ENCODE measurements around the gene ATG7. TPM values are rescaled to one million over a fixed set of nuclear protein-coding genes. Genes with fewer than 3 reads are reported as not detected.
A peak's percentile ranks its signal among the peaks of the same experiment; 100 is the strongest.

Gene ATG7
- total and polyA plus RNA-seq, 2 experiments from 2014 or later, result 18.4 to 38.6 TPM

DNA sequence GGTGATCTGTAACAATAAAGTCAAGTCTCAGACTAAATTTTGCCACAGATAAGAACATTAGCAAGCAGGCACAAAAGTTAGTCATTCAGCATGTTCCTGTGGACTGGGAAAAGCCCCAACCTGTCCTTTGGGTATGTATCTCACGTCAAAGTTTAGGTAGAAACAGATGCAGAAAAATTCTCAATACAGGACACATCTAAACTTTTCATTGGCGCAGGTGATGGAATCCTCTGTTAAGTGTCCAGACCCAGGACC lies 120.6 kb downstream of the ATG7 start:
- Histone ChIP-seq H3K27me3 (no peaks in the 10 kb centered on the region), H3K27ac (peak overlapping the region; percentile 6), H4K20me1 (ENCODE audit: insufficient read depth, poor library complexity, severe bottlenecking) (no peaks in the 10 kb centered on the region), H3K36me3 (replicated peaks; ENCODE audit: insufficient read depth, low read depth) (no peaks in the 10 kb centered on the region), H3K79me2 (no peaks in the 10 kb centered on the region), H3K4me3 (no peak overlapping the region), H3K4me2 (no peak overlapping the region), H3K9me3 (ENCODE audit: low read depth) (no peaks in the 10 kb centered on the region), H3K9me2 (replicated peaks; ENCODE audit: insufficient read depth) (no peaks in the 10 kb centered on the region), H2AFZ (no peak overlapping the region), H3K4me1 (ENCODE audit: insufficient read depth) (peaks cover 17% of the 10 kb centered on the region)
- TF ChIP-seq EZH2 (IDR thresholded peaks at IDR 0.05; ENCODE audit: borderline replicate concordance) (no peak), EZH2phosphoT487 (IDR thresholded peaks at IDR 0.05; ENCODE audit: low read depth, severe bottlenecking, unreplicated experiment) (no peak), CTCF (IDR thresholded peaks at IDR 0.05; ENCODE audit: poor library complexity) (no peak)
- 97% methylated on average over 2 of the region's 2 CpGs for WGBS (ENCODE audit: low lambda C conversion rate, missing lambda C conversion rate)
- DNase-seq (ENCODE audit: low spot score), result no peak

GRCh38 chr3:11393401-11393800 lies 121.2 kb downstream of the ATG7 start:
- H4K20me1 ChIP-seq (ENCODE audit: insufficient read depth, poor library complexity, severe bottlenecking), result no peaks in the 10 kb centered on the region
- no peak overlapping the region for H3K4me2 ChIP-seq
- H3K4me3 ChIP-seq, result no peak overlapping the region
- H3K9me3 ChIP-seq (ENCODE audit: low read depth), result no peaks in the 10 kb centered on the region
- no peak overlapping the region for H2AFZ ChIP-seq
- WGBS (ENCODE audit: low lambda C conversion rate, missing lambda C conversion rate), result 93% methylated on average over 3 of the region's 3 CpGs
- TF ChIP-seq CTCF (IDR thresholded peaks at IDR 0.05; ENCODE audit: poor library complexity), result no peak
- TF ChIP-seq EZH2 (IDR thresholded peaks at IDR 0.05; ENCODE audit: borderline replicate concordance), result no peak
- TF ChIP-seq EZH2phosphoT487 (IDR thresholded peaks at IDR 0.05; ENCODE audit: low read depth, severe bottlenecking, unreplicated experiment), result no peak
- DNase-seq (ENCODE audit: low spot score), result no peak
- H3K27me3 ChIP-seq, result no peaks in the 10 kb centered on the region
- H3K9me2 ChIP-seq (replicated peaks; ENCODE audit: insufficient read depth), result no peaks in the 10 kb centered on the region
- H3K36me3 ChIP-seq (replicated peaks; ENCODE audit: insufficient read depth, low read depth), result no peaks in the 10 kb centered on the region
- H3K79me2 ChIP-seq, result no peaks in the 10 kb centered on the region
- no peak overlapping the region for H3K27ac ChIP-seq
- H3K4me1 ChIP-seq (ENCODE audit: insufficient read depth), result peaks cover 17% of the 10 kb centered on the region

DNA sequence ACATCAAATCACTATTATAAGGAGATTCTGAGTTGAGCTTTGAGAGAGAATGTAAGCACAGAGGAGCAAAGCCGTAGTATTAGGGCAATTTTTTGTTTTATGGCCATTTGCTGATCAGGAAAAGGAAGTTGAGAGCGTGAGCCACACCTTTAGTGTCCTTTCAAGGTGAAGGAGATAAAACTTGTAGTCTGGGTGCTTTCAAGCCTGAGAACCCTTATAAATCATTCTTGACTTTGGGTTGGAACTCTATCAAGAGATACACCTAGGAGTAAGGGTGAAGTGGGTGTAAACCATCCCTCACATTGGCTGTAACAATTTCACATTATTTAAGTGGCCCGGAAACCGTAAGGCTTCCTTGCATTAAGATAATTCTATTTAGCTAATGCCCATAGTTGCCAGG lies 122.2 kb downstream of the ATG7 start:
- Histone ChIP-seq H2AFZ (no peak overlapping the region), H3K4me2 (no peak overlapping the region), H3K4me3 (no peak overlapping the region), H3K36me3 (replicated peaks; ENCODE audit: insufficient read depth, low read depth) (no peaks in the 10 kb centered on the region), H4K20me1 (ENCODE audit: insufficient read depth, poor library complexity, severe bottlenecking) (no peaks in the 10 kb centered on the region), H3K79me2 (no peaks in the 10 kb centered on the region), H3K9me3 (ENCODE audit: low read depth) (no peaks in the 10 kb centered on the region), H3K27ac (no peak overlapping the region), H3K9me2 (replicated peaks; ENCODE audit: insufficient read depth) (no peaks in the 10 kb centered on the region), H3K4me1 (ENCODE audit: insufficient read depth) (peaks cover 17% of the 10 kb centered on the region), H3K27me3 (no peaks in the 10 kb centered on the region)
- WGBS (ENCODE audit: low lambda C conversion rate, missing lambda C conversion rate), result 85% methylated on average over 4 of the region's 4 CpGs
- DNase-seq (ENCODE audit: low spot score), result no peak
- TF ChIP-seq EZH2phosphoT487 (IDR thresholded peaks at IDR 0.05; ENCODE audit: low read depth, severe bottlenecking, unreplicated experiment) (no peak), CTCF (IDR thresholded peaks at IDR 0.05; ENCODE audit: poor library complexity) (no peak), EZH2 (IDR thresholded peaks at IDR 0.05; ENCODE audit: borderline replicate concordance) (no peak)

DNA sequence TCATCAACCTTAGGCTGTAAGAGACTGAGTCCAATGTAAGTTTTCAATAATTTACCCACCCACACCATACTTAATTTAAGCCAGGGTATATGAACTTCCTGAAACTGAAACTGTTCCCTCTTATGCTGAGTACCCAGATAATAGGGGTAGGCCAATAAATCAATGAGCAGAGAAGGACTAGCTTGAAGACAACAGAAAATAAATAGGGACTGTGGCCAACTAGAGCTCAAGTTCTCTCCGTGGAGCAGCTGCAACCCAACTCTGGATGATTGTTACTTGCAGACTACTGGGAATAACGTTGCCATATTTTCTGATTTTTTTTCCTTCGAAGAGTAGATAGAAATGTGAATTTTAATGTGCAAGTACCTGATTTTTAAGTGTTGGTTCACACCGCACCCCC lies 128.0 kb downstream of the ATG7 start:
- no peaks in the 10 kb centered on the region for H4K20me1 ChIP-seq (ENCODE audit: insufficient read depth, poor library complexity, severe bottlenecking)
- H3K27ac ChIP-seq, result no peak overlapping the region
- H3K9me3 ChIP-seq (ENCODE audit: low read depth), result no peaks in the 10 kb centered on the region
- H3K4me3 ChIP-seq, result no peak overlapping the region
- H3K27me3 ChIP-seq, result no peaks in the 10 kb centered on the region
- no peak for DNase-seq (ENCODE audit: low spot score)
- no peak overlapping the region for H3K4me2 ChIP-seq
- H3K36me3 ChIP-seq (replicated peaks; ENCODE audit: insufficient read depth, low read depth), result no peaks in the 10 kb centered on the region
- H2AFZ ChIP-seq, result no peak overlapping the region
- H3K79me2 ChIP-seq, result no peaks in the 10 kb centered on the region
- no peaks in the 10 kb centered on the region for H3K4me1 ChIP-seq (ENCODE audit: insufficient read depth)
- TF ChIP-seq CTCF (IDR thresholded peaks at IDR 0.05; ENCODE audit: poor library complexity), result no peak
- no peak for TF ChIP-seq EZH2phosphoT487 (IDR thresholded peaks at IDR 0.05; ENCODE audit: low read depth, severe bottlenecking, unreplicated experiment)
- no peak for TF ChIP-seq EZH2 (IDR thresholded peaks at IDR 0.05; ENCODE audit: borderline replicate concordance)
- WGBS (ENCODE audit: low lambda C conversion rate, missing lambda C conversion rate), result 90% methylated on average over 4 of the region's 4 CpGs
- H3K9me2 ChIP-seq (replicated peaks; ENCODE audit: insufficient read depth), result no peaks in the 10 kb centered on the region

Data from hepatocyte (in vitro differentiated cells).